Esophagus squamous epithelium (tissue), 4 donors: ENCODE measurements around the gene CYP3A5.

Experiments
- POLR2A ChIP-seq, 4 donors: fragments of 450-650 bp; IDR thresholded peaks; one replicate each; pipeline ENCODE4 v1.6.1; 2017; ENCODE audit warnings: antibody characterized with exemption in 4 of 4, mild to moderate bottlenecking in 4 of 4, moderate library complexity in 3 of 4
- TF ChIP-seq, protein P1 (sequence below), 6 experiments: fragments of 450-650 bp in 4 of 6; fragments of 200-600 bp in 2 of 6; sonication (generic) in 2 of 6; IDR thresholded peaks; one replicate each; pipeline ENCODE4 v1.5.1; 2016 to 2019; ENCODE audit warnings: antibody characterized with exemption in 6 of 6, mild to moderate bottlenecking in 4 of 6, moderate library complexity in 4 of 6

GRCh38 chr7:99638731-99639130 is 41.1 kb downstream of the CYP3A5 start:
- TF ChIP-seq, protein P1, sequence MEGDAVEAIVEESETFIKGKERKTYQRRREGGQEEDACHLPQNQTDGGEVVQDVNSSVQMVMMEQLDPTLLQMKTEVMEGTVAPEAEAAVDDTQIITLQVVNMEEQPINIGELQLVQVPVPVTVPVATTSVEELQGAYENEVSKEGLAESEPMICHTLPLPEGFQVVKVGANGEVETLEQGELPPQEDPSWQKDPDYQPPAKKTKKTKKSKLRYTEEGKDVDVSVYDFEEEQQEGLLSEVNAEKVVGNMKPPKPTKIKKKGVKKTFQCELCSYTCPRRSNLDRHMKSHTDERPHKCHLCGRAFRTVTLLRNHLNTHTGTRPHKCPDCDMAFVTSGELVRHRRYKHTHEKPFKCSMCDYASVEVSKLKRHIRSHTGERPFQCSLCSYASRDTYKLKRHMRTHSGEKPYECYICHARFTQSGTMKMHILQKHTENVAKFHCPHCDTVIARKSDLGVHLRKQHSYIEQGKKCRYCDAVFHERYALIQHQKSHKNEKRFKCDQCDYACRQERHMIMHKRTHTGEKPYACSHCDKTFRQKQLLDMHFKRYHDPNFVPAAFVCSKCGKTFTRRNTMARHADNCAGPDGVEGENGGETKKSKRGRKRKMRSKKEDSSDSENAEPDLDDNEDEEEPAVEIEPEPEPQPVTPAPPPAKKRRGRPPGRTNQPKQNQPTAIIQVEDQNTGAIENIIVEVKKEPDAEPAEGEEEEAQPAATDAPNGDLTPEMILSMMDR (IDR thresholded peaks at IDR 0.05), result no peak
- no peak for TF ChIP-seq POLR2A (IDR thresholded peaks at IDR 0.05)
